DMS53 treated with DMSO at 0.1 percent for 48 hours (cell line): Measurements from ENCODE around the gene AWAT2.

Source experiments
- DNase-seq: peaks from one replicate; lab custom pipeline; 2025; ENCODE audit not compliant: unreplicated experiment; lab: John Stamatoyannopoulos, UW

The AWAT2 gene

GRCh38 chrX:70049925-70050324, at the start of gene AWAT2:
AWAT2 (minus strand) TSS chrX:70049938; CDS start chrX:70049932, 6 bp downstream.
- no peak for DNase-seq

GRCh38 chrX:70096052-70096451, 46.3 kb upstream of the AWAT2 start:
- peak; percentile 3 for DNase-seq

- DNase-seq, result no peak
Measured at GRCh38 chrX:70092247-70092646, 42.5 kb upstream of the AWAT2 start.

GRCh38 chrX:70089604-70090297, 40.0 kb upstream of the AWAT2 start:
- no peak for DNase-seq

GRCh38 chrX:70088751-70089150, 39.0 kb upstream of the AWAT2 start:
- DNase-seq, result no peak

- peak; percentile 26 for DNase-seq
Measured at GRCh38 chrX:70087857-70088630, 38.3 kb upstream of the AWAT2 start.

GRCh38 chrX:70084592-70085240, 35.0 kb upstream of the AWAT2 start:
- no peak for DNase-seq

- DNase-seq, result no peak
Measured at GRCh38 chrX:70082723-70083122, 33.0 kb upstream of the AWAT2 start.

GRCh38 chrX:70079870-70080269, 30.1 kb upstream of the AWAT2 start:
- no peak for DNase-seq

- DNase-seq, result no peak
Measured at GRCh38 chrX:70079297-70079696, 29.6 kb upstream of the AWAT2 start.

GRCh38 chrX:70066646-70067045, 16.9 kb upstream of the AWAT2 start:
- DNase-seq, result no peak

GRCh38 chrX:70062961-70063550, 13.3 kb upstream of the AWAT2 start:
- DNase-seq, result no peak

- no peak for DNase-seq
Measured at GRCh38 chrX:70062076-70062475, 12.3 kb upstream of the AWAT2 start, which contains the start of gene OTUD6A. OTUD6A (plus strand) TSS chrX:70062457; CDS start chrX:70062525, 68 bp downstream.

- DNase-seq, result no peak
Measured at GRCh38 chrX:70054391-70054790, 4.7 kb upstream of the AWAT2 start.

- no peak for DNase-seq
Measured at GRCh38 chrX:70052895-70053615, 3.3 kb upstream of the AWAT2 start.

- no peak for DNase-seq
Measured at GRCh38 chrX:70049406-70049805, 332 bp downstream of the AWAT2 start.

GRCh38 chrX:70046978-70047377, 2.8 kb downstream of the AWAT2 start:
- DNase-seq, result no peak

GRCh38 chrX:70044541-70045245, 5.0 kb downstream of the AWAT2 start:
- no peak for DNase-seq

- DNase-seq, result no peak
Measured at GRCh38 chrX:70043685-70044084, 6.1 kb downstream of the AWAT2 start.
